Activated CD4-positive, alpha-beta T cell treated with anti-CD3 and anti-CD28 coated beads for 24 hours (primary cell): ENCODE data around the gene HSPA8.
"Not testable (repeated sequence)": the region's sequence is repeated elsewhere in the genome, so short reads cannot be mapped to it uniquely, and the experiment has no call there.

Experiments used
- DNase-seq, 2 donors: peaks; one replicate each; pipeline ENCODE4 v3.0.0-alpha.2; 2020; ENCODE audit warnings: low read depth in 2 of 2

The HSPA8 gene

GRCh38 chr11:123072332-123072761 is 10.4 kb upstream of the HSPA8 start:
- no peak for DNase-seq

- DNase-seq = no peak
Measured at GRCh38 chr11:123069908-123070821, 8.2 kb upstream of the HSPA8 start.

- DNase-seq = no peak
Measured at GRCh38 chr11:123065621-123066020, 3.7 kb upstream of the HSPA8 start.

- no peak for DNase-seq
Measured at GRCh38 chr11:123063826-123064657, 2.1 kb upstream of the HSPA8 start.

- DNase-seq = no peak
Measured at GRCh38 chr11:123062892-123063825, 1.2 kb upstream of the HSPA8 start.

DNA sequence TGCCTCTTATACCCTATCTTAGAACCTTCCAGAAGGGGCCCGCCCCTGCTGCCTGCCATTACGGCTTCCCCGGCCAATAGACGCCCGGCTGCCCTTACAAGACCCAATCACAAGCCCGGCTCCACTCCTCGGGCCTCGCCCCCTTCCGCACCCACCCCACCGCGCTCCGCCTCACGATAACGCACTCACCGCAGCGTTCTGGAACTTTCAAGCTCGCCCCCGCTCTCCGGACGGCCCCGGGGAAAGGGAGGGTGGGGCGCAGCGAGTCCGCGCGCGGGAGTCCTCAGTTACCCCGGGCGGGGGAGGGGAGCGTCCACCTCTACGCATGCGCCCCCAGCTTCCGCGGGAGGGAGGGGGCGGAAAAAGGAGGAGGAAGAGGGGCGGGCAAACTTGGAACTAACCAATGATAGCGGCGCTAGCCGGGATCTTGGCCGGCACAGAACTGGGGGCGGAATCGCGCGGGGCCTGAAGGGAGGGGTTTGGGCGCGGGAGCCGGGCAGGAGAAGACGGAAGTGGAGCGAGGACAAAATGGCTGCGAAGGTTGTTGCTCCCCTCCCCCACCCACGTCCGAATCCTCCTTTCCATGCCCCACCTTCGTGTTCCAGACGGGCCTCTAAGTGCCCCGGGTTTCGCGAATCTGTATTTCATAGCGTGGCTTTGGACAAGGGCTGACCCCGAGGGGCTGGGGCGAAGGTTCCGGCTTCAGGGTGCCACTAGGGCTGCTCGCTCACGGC is 389 bp upstream of the HSPA8 start:
- peak; percentile 98 to 100 for DNase-seq

DNA sequence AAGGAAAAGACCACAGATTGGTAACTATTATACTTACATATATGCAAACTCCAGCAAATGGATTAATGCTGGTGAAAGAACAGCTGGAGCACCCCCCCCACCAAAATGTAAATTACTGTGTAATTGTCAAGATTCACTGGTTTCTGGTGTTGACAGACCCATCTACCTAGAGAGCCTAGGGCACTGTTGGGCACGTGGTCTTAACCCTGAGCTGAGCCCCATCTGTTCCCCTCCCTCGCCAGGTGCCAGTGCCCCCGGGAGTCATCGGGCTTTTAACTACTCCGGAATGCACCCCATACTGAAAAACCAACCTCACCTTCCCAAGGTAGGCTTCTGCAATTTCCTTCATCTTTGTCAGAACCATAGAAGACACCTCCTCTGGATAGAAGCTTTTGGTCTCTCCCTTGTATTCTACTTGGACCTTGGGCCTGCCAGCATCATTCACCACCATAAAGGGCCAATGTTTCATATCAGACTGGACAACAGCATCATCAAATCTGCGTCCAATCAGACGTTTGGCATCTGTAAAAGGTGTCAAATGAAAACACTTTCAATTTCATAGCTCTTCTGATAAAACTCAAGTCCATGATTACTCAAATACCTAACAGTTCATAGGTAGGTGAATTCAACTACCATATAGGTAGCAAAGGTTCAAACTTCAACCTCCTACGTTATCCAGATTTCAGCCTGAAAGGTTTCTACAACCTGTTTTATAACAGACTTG is 1.5 kb downstream of the HSPA8 start:
- DNase-seq = no peak

DNA sequence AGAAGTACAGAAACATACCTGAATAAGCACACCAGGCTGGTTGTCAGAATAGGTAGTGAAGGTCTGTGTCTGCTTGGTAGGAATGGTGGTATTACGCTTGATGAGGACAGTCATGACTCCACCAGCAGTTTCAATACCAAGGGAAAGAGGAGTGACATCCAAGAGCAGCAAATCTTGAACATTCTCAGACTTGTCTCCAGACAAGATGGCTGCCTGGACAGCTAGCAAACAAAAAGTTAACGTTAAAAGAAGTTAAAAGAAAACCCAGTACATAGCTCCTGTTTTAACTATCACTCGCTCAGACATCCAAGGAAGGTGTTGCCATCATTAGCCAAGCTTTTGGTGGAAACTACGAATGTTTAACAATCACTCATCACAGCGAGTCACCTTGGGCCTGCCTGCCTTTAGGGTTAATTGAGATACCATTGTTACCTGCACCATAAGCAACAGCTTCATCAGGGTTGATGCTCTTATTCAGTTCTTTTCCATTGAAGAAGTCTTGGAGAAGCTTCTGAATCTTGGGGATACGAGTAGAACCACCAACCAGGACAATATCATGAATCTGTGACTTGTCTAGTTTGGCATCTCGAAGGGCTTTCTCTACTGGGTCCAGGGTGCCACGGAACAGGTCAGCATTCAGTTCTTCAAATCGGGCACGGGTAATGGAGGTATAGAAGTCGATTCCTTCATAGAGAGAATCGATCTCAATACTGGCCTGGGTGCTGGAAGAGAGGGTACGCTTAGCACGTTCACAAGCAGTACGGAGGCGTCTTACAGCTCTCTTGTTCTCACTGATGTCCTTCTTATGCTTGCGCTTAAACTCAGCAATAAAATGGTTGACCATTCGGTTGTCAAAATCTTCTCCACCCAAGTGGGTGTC is 2.7 kb downstream of the HSPA8 start:
- DNase-seq = not testable (repeated sequence)

GRCh38 chr11:123057661-123058305 is 4.2 kb downstream of the HSPA8 start:
- DNase-seq = no peak

GRCh38 chr11:123056835-123057491 is 5.0 kb downstream of the HSPA8 start:
- no peak for DNase-seq

DNA sequence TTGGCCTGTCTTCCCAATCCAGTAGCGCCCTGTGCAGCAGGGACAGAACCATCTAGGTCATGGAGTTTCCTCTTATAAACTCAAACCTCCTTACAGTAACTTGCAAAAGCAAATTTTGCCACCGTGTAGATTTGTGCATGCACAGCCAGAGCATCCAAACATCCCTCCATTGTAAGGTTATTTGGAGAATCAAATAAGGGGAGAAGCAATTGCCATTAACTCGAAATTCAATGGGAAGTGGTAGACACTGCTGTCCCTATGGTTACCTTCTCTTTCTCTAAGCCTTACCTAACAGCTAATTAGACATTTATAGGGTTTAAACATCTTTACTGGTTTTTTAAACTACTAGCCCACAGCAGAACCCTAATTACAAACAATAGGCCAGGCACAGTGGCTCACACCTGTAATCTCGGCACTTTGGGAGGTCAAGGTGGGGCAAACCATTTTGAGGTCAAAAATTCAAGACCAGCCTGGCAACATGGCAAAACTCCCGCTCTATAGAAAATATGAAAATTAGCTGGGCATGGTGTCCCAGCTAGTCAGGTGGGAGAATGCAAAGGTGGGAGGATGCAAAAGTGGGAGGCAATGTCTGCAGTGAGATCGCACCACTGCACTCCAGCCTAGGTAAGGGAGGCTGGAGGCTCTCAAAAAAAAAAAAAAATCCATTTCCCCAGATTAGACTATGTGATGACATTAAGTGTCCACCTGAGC is 6.6 kb downstream of the HSPA8 start:
- DNase-seq = no peak

GRCh38 chr11:123054301-123055065 is 7.5 kb downstream of the HSPA8 start:
- DNase-seq = no peak

DNA sequence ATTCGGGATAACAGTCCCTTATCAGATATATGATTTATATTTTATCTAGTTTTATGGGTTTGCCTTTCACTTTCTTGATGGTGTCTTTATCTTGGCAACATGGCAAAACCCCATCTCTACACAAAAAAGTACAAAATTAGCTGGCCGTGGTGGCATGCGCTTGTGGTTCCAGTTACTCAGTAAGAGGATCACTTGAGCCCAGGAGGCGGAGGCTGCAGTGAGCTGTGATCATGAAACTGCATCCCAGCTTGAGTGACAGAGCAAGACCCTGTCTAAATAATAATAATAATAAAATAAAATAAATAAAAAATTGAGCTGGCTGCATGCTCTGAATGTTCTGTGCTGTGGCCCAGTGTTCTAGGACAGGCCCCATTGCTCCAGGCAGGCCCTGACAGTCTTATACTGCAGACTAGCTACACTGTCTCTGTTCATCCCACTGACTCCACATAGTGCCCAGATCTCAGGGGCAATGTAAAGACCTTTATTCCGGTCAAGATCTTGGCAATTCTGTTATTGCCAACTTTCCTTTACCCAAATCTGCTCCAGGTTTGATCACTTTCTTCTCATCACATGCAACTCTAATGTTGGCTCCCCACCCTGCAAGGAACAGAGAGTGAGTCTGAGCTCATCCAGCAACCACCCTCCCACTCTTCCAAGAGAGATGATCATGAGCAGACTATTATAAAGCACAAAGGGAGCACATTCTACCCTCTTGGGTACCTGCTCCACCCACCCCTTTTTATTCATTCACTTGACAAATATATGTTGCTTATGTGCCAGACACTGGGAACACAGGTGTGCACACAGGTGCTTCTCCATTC is 8.8 kb downstream of the HSPA8 start:
- DNase-seq = no peak

DNA sequence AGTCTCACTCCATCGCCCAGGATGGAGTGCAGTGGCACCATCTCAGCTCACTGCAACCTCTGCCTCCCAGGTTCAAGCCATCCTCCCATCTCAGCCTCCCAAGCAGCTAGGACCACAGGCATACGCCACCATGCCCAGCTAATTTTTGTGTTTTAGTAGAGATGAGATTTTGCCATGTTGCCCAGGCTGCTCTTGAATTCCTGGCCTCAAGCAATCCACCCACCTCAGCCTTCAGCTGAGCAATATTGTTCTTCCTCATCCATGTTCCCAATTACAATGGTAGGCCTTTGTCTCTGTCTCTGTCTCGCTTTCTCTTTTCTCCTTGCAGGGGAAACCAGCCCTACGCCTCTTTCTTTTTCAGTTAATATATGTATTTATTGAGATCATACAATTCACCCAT is 10.3 kb downstream of the HSPA8 start:
- DNase-seq = no peak

DNA sequence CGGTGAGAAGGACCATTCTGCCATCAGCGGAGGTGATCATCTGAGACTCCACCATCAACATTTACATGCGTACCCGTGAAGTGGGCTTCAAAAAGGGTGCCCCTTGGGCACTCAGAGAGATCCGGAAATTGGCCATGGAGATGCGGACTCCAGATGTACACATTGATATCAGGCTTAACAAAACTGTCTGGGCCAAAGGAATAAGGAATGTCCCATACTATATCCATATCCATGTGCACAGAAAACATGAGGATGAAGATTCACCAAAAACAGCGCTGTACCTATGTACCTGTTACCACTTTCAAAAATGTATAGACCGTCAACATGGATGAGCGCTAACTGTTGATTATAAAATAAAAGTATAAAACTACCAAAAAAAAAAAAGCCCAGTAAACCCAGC is 10.8 kb downstream of the HSPA8 start:
- no peak for DNase-seq

DNA sequence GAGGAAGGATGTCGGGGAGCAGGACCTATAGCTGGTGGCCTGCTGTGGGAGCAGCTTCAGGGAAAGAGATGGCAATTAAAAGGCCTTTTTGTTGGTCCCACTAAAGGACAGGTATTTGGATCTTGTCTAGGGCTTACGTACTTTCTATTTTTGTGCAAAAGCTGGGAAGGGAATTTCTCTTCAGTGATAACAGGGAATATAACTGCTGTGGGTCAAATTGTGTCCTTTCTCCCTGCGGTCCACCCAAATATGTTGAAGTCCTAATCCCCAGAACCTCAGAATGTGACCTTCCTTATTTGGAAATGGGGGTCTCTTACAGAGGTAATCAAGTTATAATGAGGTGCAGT is 14.0 kb downstream of the HSPA8 start:
- DNase-seq = no peak
